ENCODE results near the gene UNC93A.
"Not testable (repeated sequence)": the region's sequence is repeated elsewhere in the genome, so short reads cannot be mapped to it uniquely, and the experiment has no call there.

The UNC93A gene

GRCh38 chr6:167275001-167275400 lies 16.1 kb upstream of the UNC93A start:
- CTCF ChIA-PET = interaction anchor here (0.6 to 0.8 kb wide), 2 partner anchors 14 to 16 kb away, joined by 3 read pairs; no protein-coding TSS in a partner anchor
- H3K27ac ChIP-seq = no peak overlapping the region
- no peak for DNase-seq (ENCODE audit: low spot score)
- TF ChIP-seq CTCF (conservative IDR thresholded peaks at IDR 0.05; ENCODE audit: low read depth) = no peak
- POLR2A ChIA-PET (ENCODE audit: low non-redundant PET) = no interaction called here

DNA sequence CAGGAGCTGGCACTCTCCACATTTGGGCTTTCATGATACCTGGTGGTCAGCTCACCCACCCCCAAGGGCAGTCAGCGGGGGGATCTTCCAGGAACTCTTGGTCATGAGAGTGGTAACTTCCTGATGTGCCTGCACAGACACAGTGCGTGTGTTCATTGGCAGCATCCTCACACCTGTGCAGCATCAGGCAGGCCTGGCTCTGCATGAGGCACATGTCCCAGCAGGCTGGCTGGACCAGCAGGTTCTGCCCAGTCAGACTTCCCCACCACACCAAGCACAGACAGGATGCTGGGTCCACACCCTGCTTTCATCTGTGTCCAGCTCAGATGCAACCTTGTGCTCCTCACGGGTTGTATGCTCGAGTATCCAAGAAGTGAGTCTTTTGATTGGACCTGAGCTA lies 15.7 kb upstream of the UNC93A start:
- CTCF ChIA-PET = interaction anchor here (0.8 kb wide), 1 partner anchor 16 kb away, joined by 3 read pairs; no protein-coding TSS in a partner anchor
- DNase-seq (ENCODE audit: low spot score) = peak; percentile 14
- no peak overlapping the region for H3K27ac ChIP-seq
- TF ChIP-seq CTCF (conservative IDR thresholded peaks at IDR 0.05; ENCODE audit: low read depth) = no peak
- POLR2A ChIA-PET (ENCODE audit: low non-redundant PET) = no interaction called here

- POLR2A ChIA-PET (ENCODE audit: low non-redundant PET) = no interaction called here
- DNase-seq (ENCODE audit: low spot score) = no peak
- CTCF ChIA-PET = interaction anchor here (0.7 to 1.1 kb wide), 3 partner anchors 59 to 131 kb away, joined by 3 to 4 read pairs (median 4); no protein-coding TSS in a partner anchor
- no peak for TF ChIP-seq CTCF (conservative IDR thresholded peaks at IDR 0.05; ENCODE audit: low read depth)
- H3K27ac ChIP-seq = no peak overlapping the region
Observed at GRCh38 chr6:167276772-167277533, 14.2 kb upstream of the UNC93A start.

DNA sequence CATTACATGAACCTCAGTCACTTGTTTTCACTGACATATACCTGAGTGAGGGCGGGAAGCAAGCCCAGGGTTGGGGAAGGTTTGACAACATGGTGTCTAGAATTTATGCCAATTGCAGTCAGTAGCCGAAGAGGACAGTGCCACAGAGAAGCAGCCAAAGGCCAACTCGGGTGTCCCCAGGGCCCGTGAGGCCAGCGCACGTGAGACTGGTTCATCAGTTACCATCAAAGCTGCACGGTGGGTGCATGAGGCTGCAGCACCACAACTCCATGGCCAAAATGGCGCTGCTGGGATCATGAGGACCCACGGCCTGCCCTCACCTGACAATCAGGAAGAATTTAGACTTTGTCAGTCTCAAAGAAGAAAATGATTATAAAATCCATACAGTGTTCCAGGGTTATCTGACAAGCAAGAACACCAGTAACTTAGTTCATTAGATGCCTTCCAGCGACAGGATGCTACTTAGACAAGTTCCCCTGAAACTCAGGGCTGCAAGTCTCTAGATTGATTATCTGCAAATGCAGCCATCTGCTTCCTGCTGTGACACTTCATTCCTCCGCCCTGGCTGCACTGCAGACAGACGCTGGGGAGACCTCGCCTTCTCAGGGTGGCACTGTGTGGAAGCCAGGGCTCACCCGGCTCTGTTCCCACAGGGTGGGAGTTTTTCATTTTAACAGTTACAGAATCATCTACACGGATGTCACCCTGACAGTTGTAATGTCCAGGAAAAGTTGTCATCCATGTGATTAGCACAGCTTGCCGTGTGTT lies 12.8 kb upstream of the UNC93A start:
- H3K27ac ChIP-seq; POLR2A ChIA-PET (ENCODE audit: low non-redundant PET); DNase-seq (ENCODE audit: low spot score): not testable (repeated sequence)
- CTCF ChIA-PET = interaction anchor here (0.6 kb wide), 1 partner anchor 48 kb away, joined by 3 read pairs; no protein-coding TSS in a partner anchor

- DNase-seq (ENCODE audit: low spot score) = no peak
- H3K27ac ChIP-seq = no peak overlapping the region
- POLR2A ChIA-PET (ENCODE audit: low non-redundant PET) = no interaction called here
- CTCF ChIA-PET = no interaction called here
- TF ChIP-seq CTCF (conservative IDR thresholded peaks at IDR 0.05; ENCODE audit: low read depth) = no peak
Observed at GRCh38 chr6:167279766-167280446, 11.2 kb upstream of the UNC93A start.

- DNase-seq (ENCODE audit: low spot score); CTCF ChIA-PET: not testable (repeated sequence)
Observed at GRCh38 chr6:167280466-167280865, 10.6 kb upstream of the UNC93A start.

DNA sequence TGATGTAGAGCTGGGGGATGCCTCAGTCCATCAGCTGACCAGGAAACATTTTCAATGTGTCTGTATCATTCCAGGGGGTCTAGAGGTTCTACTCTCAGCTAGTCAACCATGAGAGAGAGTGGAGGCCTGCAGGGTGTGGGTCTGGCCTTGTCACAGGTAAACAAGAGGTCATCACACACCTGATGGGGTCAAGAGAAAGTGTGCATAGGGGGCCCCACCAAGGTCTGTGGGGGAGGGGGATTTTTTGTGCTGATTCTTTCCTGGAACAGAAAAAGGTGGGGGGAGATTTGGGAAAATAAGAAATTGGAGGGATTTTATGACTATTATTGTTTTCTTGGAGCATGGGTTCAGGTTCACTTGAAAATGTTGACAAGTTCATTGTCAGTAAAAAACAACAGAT lies 8.9 kb upstream of the UNC93A start:
- CTCF ChIA-PET = interaction anchor here (0.5 to 1.0 kb wide), 2 partner anchors 12 to 64 kb away, joined by 4 to 5 read pairs; no protein-coding TSS in a partner anchor
- POLR2A ChIA-PET (ENCODE audit: low non-redundant PET) = no interaction called here

More at GRCh38 chr6:167280466-167280865, 10.6 kb upstream of the UNC93A start:
- POLR2A ChIA-PET (ENCODE audit: low non-redundant PET); H3K27ac ChIP-seq: not testable (repeated sequence)

GRCh38 chr6:167284565-167284964 lies 6.5 kb upstream of the UNC93A start:
- CTCF ChIA-PET = not testable (repeated sequence)

More for the DNA sequence above, 8.9 kb upstream of the UNC93A start:
- DNase-seq (ENCODE audit: low spot score) = no peak
- H3K27ac ChIP-seq = no peak overlapping the region
- no peak for TF ChIP-seq CTCF (conservative IDR thresholded peaks at IDR 0.05; ENCODE audit: low read depth)

More at GRCh38 chr6:167284565-167284964, 6.5 kb upstream of the UNC93A start:
- POLR2A ChIA-PET (ENCODE audit: low non-redundant PET); H3K27ac ChIP-seq; DNase-seq (ENCODE audit: low spot score): not testable (repeated sequence)

All from RWPE1 (cell line).